Transverse colon (tissue), 4 donors: ENCODE measurements around the gene SMIM22. TPM values are rescaled to one million over a fixed set of nuclear protein-coding genes. Genes with fewer than 3 reads are reported as not detected.
A peak's percentile ranks its signal among the peaks of the same experiment; 100 is the strongest.

Experiments used
- DNase-seq: peaks from one replicate; pipeline ENCODE4 v3.0.0-alpha.2; 2019
- H3K27ac ChIP-seq, 4 donors: fragments of 200-600 bp; sonication (generic); 2 replicates each; pipeline ENCODE4 v1.5.1; 2016 to 2018; ENCODE audit warnings: inconsistent platforms in 4 of 4
- H3K27me3 ChIP-seq: fragments of 200-600 bp; sonication (generic); 2 replicates; pipeline ENCODE4 v1.5.1; 2017; ENCODE audit warnings: inconsistent platforms
- H3K36me3 ChIP-seq, 4 donors: fragments of 200-600 bp; sonication (generic); 2 replicates each; pipeline ENCODE4 v1.5.1; 2017 to 2019; ENCODE audit warnings: inconsistent platforms in 4 of 4
- H3K4me1 ChIP-seq, 4 donors: fragments of 200-600 bp; sonication (generic); 2 replicates each; pipeline ENCODE4 v1.5.1; 2017 to 2020; ENCODE audit warnings: inconsistent platforms in 4 of 4
- H3K4me3 ChIP-seq, 4 donors: fragments of 200-600 bp; sonication (generic); 1 replicate in 1 of 4; 2 replicates in 3 of 4; pipeline versions ENCODE4 v1.5.1 to v1.6.1; 2017 to 2019; ENCODE audit warnings: inconsistent platforms in 4 of 4
- H3K9me3 ChIP-seq, 2 donors: fragments of 200-600 bp; sonication (generic); 2 replicates each; pipeline ENCODE4 v1.5.1; 2017 to 2019; ENCODE audit warnings: inconsistent platforms in 2 of 2
- CTCF ChIP-seq, 5 experiments: fragments of 200-600 bp in 3 of 5; fragments of 450-650 bp in 2 of 5; sonication (generic) in 3 of 5; IDR thresholded peaks; 1 replicate in 2 of 5; 2 replicates in 3 of 5; pipeline ENCODE4 v1.5.1; 2016 to 2017; ENCODE audit warnings: antibody characterized with exemption in 5 of 5, inconsistent platforms in 3 of 5, mild to moderate bottlenecking in 2 of 5, moderate library complexity in 1 of 5
- EP300 ChIP-seq: sonication (generic); formaldehyde crosslinking; IDR thresholded peaks from one replicate; pipeline ENCODE4 v1.6.1; 2017; ENCODE audit warnings: antibody characterized with exemption, low read depth
- POLR2A ChIP-seq: fragments of 450-650 bp; IDR thresholded peaks from one replicate; pipeline ENCODE4 v1.6.1; 2016; ENCODE audit warnings: antibody characterized with exemption, mild to moderate bottlenecking, moderate library complexity
- POLR2AphosphoS5 ChIP-seq, 3 donors: sonication (generic); formaldehyde crosslinking; IDR thresholded peaks; one replicate each; pipeline ENCODE4 v1.6.1; 2016; ENCODE audit warnings: antibody characterized with exemption in 3 of 3
- WGBS, 2 donors: methylation state at CpG; one replicate each; pipeline ENCODE4 v1.1.5; 2018; ENCODE audit warnings: low coverage in 1 of 2; 5-methylcytosine and 5-hydroxymethylcytosine counted together
- in situ Hi-C, 4 donors: fragments of 200-750 bp; cut with MboI; loops; one replicate each; pipeline versions ENCODE4 v1.15.0 to v1.15.1; 2017; ENCODE audit warnings: low sequenced_read_pairs in 3 of 4, low pct_ligation_motif_present in 1 of 4, low pct_unique_long_range_greater_than_20kb in 1 of 4
- intact Hi-C: fragments of 100-400 bp; cut with DNase I; formaldehyde crosslinking; loops from one replicate; pipeline ENCODE4 v1.15.1; 2023; ENCODE audit warnings: low total_unique reads
- total RNA-seq, 4 donors: library from RNA; depleted of rRNA; stranded (reverse); fragments of >200 nt; gene quantifications; one replicate each; pipeline ENCODE4 v1.1.0, GENCODE V29; 2016

The SMIM22 gene
- total RNA-seq, 4 donors from 2014 or later: 88.0 to 450 (median 252) TPM

GRCh38 chr16:4766875-4767628, 28.1 kb upstream of the SMIM22 start, which contains the start of gene ZNF500:
Gene ZNF500, minus strand, starts transcription at chr16:4767162. Its CDS starts 1,184 bp downstream, at chr16:4765978.
- peak within 1 kb of the TSS; percentile 73 to 96 (median 92) for H3K4me3 ChIP-seq
- 3% methylated on average over 62 of the region's 72 CpGs; no CpG with 5 or more reads in 1 of the 2 donors for WGBS, 2 donors

GRCh38 chr16:4767872-4768548, 27.2 kb upstream of the SMIM22 start:
- Histone ChIP-seq H3K27me3 (no peaks in the 10 kb centered on the region), H3K36me3 (peaks cover 0 to 5% (median 0%) of the 10 kb centered on the region in 4 donors), H3K27ac (peak overlapping the region; percentile 91 to 96 (median 93)), H3K4me1 (peaks cover 11 to 37% (median 26%) of the 10 kb centered on the region in 4 donors), H3K9me3 (no peaks in the 10 kb centered on the region), H3K4me3 (peak overlapping the region; percentile 16 to 93 (median 82))
- 38 to 42% methylated on average over 6 to 17 of the region's 17 CpGs for WGBS, 2 donors
- intact Hi-C loops: loop anchor here (5.0 kb wide), 1 partner anchor 34 kb away; the partner anchor contains the start of gene ROGDI
- TF ChIP-seq EP300 (no peak), POLR2AphosphoS5 (IDR thresholded peaks at IDR 0.05) (no peak), CTCF (IDR thresholded peaks at IDR 0.05) (no peak), POLR2A (no peak)
- in situ Hi-C loops: no loop called here
- DNase-seq: peak; percentile 40

More at GRCh38 chr16:4766875-4767628, 28.1 kb upstream of the SMIM22 start, which contains the start of gene ZNF500:
- Histone ChIP-seq H3K36me3 (peaks cover 0 to 6% (median under 1%) of the 10 kb centered on the region in 4 donors), H3K27ac (peak within 1 kb of the TSS; percentile 91 to 96 (median 93)), H3K27me3 (no peaks in the 10 kb centered on the region), H3K9me3 (no peaks in the 10 kb centered on the region), H3K4me1 (peaks cover 11 to 37% (median 26%) of the 10 kb centered on the region in 4 donors)
- intact Hi-C loops: loop anchor here (5.0 kb wide), 1 partner anchor 35 kb away; the partner anchor contains the start of gene ROGDI
- TF ChIP-seq POLR2AphosphoS5 (IDR thresholded peaks at IDR 0.05): peak; percentile 83 to 90 (median 85)
- peak; percentile 69 for TF ChIP-seq POLR2A
- no peak for TF ChIP-seq EP300
- in situ Hi-C loops: no loop called here
- DNase-seq: peak; percentile 99

DNA sequence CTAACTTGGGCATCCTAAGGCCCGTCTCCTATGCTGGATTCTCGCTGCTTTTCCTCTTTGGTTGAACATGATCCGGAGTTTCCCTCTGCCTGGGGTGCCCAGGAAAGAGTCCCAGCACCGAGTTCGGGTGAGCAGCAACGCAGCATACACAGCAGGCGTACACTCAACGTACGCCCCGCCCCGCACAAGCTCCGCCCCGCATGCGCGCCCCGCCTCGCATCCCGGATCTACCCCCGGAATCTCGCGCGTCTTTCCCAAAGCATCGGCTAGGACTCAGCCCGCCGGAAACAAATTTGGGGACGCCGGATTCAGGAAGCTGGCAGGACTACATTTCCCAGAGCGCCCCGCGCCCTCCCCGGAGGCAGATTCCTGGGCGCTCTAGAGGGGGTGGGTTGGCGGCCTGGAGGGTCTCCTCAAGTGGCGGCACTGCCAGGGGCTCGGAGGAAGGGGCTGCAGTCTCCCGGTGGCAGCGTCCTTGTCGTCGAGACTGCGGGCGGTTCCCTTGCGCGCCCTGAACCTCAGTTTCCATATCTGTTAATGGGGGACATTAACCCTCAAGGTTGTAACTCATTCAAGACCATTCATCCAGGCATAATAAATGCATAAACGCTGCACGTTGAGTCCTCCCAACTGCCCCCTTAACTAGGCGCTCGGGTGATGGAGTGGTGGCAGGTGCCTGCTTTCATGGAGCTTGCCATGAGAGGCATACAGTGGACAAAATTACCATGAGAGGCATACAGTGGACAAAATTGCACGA, 26.4 kb upstream of the SMIM22 start:
- H3K9me3 ChIP-seq: no peaks in the 10 kb centered on the region
- TF ChIP-seq POLR2AphosphoS5 (IDR thresholded peaks at IDR 0.05): peak; percentile 95 to 97 (median 95)
- peak; percentile 89 for TF ChIP-seq POLR2A
- no peak for TF ChIP-seq CTCF (IDR thresholded peaks at IDR 0.05)
- DNase-seq: peak; percentile 99
- intact Hi-C loops (loop anchor here (5.0 kb wide), 1 partner anchor 34 kb away; the partner anchor contains the start of gene ROGDI), in situ Hi-C loops (no loop called here)
- H3K4me3 ChIP-seq: peak overlapping the region; percentile 49 to 93 (median 72)
- no peaks in the 10 kb centered on the region for H3K27me3 ChIP-seq
- peak overlapping the region; percentile 91 to 96 (median 93) for H3K27ac ChIP-seq
- 4 to 13% methylated on average over 14 to 45 of the region's 48 CpGs for WGBS, 2 donors
- peaks cover 11 to 37% (median 26%) of the 10 kb centered on the region in 4 donors for H3K4me1 ChIP-seq
- H3K36me3 ChIP-seq: peaks cover 0 to 5% (median 0%) of the 10 kb centered on the region in 4 donors

DNA sequence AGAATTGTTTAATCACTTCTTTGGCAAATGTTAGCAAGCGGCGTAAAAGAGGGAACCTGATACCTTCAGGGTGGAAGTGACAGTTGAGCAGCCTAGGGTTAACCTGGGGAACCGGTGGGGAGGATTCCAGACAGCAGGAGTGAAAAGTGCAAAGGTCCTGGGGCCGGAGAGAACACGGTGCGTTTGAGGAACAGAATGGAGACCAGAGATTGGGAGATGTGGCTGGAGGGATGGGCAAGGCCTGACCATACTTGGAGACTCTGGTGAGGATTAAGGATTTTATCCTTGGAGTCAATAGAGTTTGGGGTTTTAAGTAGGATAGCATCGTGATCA, 25.9 kb upstream of the SMIM22 start:
- H3K9me3 ChIP-seq: no peaks in the 10 kb centered on the region
- H3K27me3 ChIP-seq: no peaks in the 10 kb centered on the region
- peak overlapping the region; percentile 91 to 96 (median 93) for H3K27ac ChIP-seq
- DNase-seq: no peak
- 60 to 61% methylated on average over 6 to 7 of the region's 7 CpGs for WGBS, 2 donors
- in situ Hi-C loops: no loop called here
- TF ChIP-seq POLR2AphosphoS5 (IDR thresholded peaks at IDR 0.05) (no peak), POLR2A (no peak), EP300 (no peak), CTCF (IDR thresholded peaks at IDR 0.05) (no peak)
- intact Hi-C loops: loop anchor here (5.0 kb wide), 1 partner anchor 33 kb away; the partner anchor contains the start of gene ROGDI
- H3K36me3 ChIP-seq: peaks cover 0 to 5% (median 0%) of the 10 kb centered on the region in 4 donors
- H3K4me3 ChIP-seq: peak overlapping the region in 3 of 4 donors; percentile 54 to 93 (median 91)
- peaks cover 11 to 37% (median 26%) of the 10 kb centered on the region in 4 donors for H3K4me1 ChIP-seq
